Effector memory CD4-positive, alpha-beta T cell (primary cell): ENCODE data around the gene DCXR.
A peak's percentile ranks its signal among the peaks of the same experiment; 100 is the strongest.

ENCODE experiments used
- DNase-seq, 3 donors: peaks; one replicate each; pipeline ENCODE4 v3.0.0-alpha.2; 2020
- H3K27ac ChIP-seq: 2 replicates; pipeline ENCODE4 v1.7.0; 2013; ENCODE audit warnings: mild to moderate bottlenecking, low read length, moderate library complexity; ENCODE audit not compliant: insufficient read depth, poor library complexity, severe bottlenecking
- H3K27me3 ChIP-seq: replicated peaks from 2 replicates; pipeline ENCODE4 v1.7.0; 2013; ENCODE audit warnings: mild to moderate bottlenecking, low read length; ENCODE audit not compliant: insufficient read depth, control insufficient read depth, poor library complexity, severe bottlenecking
- H3K36me3 ChIP-seq: 2 replicates; pipeline ENCODE4 v1.7.0; 2013; ENCODE audit warnings: mild to moderate bottlenecking, low read length, moderate library complexity; ENCODE audit not compliant: control insufficient read depth, insufficient read depth
- H3K4me1 ChIP-seq: 2 replicates; pipeline ENCODE4 v1.7.0; 2013; ENCODE audit warnings: low read length, mild to moderate bottlenecking; ENCODE audit not compliant: control insufficient read depth, insufficient read depth, poor library complexity, severe bottlenecking
- H3K4me3 ChIP-seq: 2 replicates; pipeline ENCODE4 v1.7.0; 2013; ENCODE audit warnings: low read length, low read depth, mild to moderate bottlenecking; ENCODE audit not compliant: insufficient read depth, poor library complexity, severe bottlenecking
- H3K9me3 ChIP-seq: 2 replicates; pipeline ENCODE4 v1.7.0; 2013; ENCODE audit warnings: mild to moderate bottlenecking, low read length, moderate library complexity; ENCODE audit not compliant: control insufficient read depth

Gene DCXR

GRCh38 chr17:82021900-82022309 lies 15.6 kb downstream of the DCXR start:
- no peaks in the 10 kb centered on the region for H3K27me3 ChIP-seq
- no peak for DNase-seq
- H3K27ac ChIP-seq, result peak overlapping the region; percentile 45
- H3K4me1 ChIP-seq, result peaks cover 24% of the 10 kb centered on the region
- H3K36me3 ChIP-seq, result peaks cover 3% of the 10 kb centered on the region
- H3K9me3 ChIP-seq, result no peaks in the 10 kb centered on the region
- H3K4me3 ChIP-seq, result peak overlapping the region; percentile 85

DNA sequence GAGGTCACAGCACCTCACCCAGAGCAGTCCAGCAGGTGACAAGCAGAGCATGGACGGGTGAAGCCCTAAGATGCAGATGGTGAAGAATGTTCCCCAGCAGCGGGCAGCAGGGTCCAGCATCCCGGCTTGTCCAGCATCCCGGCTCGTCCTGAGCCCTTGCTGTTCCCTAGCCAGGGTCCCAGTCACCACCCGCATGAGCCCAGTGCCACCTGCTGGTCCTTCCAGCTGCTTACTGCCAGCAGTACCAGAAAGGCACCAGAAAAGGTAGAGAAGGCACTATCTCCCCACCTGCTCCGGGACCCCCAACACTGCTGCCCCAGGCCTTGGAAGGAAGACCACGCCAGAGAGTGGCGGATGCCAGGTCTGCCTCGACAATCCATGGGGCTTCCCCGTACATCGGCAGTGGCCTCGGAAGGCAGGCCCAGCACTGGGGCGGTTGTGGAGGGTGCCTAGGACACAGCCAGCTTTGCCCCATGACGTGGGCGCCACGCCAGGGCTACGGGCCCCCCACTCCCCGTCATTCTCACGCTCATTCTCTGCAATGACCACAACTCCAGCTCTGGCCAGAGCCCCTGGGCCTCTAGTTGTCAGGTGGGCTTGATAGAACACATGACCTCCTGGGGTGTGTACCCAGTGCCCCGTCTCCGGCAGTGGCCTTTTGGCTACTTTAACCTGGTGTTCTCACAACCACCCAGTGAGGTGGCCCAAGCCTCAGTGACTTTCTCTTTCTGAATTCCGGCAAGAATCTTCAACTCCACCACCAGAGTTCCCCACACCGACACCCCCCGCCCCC lies 16.2 kb downstream of the DCXR start:
- Histone ChIP-seq H3K4me1 (peaks cover 24% of the 10 kb centered on the region), H3K27ac (no peak overlapping the region), H3K4me3 (peak overlapping the region; percentile 85), H3K27me3 (no peaks in the 10 kb centered on the region), H3K9me3 (no peaks in the 10 kb centered on the region), H3K36me3 (peaks cover 3% of the 10 kb centered on the region)
- peak in 1 of 3 donors; percentile 27 for DNase-seq

GRCh38 chr17:82020572-82021106 lies 16.9 kb downstream of the DCXR start:
- Histone ChIP-seq H3K4me1 (peaks cover 24% of the 10 kb centered on the region), H3K9me3 (no peaks in the 10 kb centered on the region), H3K36me3 (peaks cover 3% of the 10 kb centered on the region), H3K27ac (no peak overlapping the region), H3K27me3 (no peaks in the 10 kb centered on the region), H3K4me3 (no peak overlapping the region)
- DNase-seq, result no peak

GRCh38 chr17:82019690-82020571 lies 17.6 kb downstream of the DCXR start:
- Histone ChIP-seq H3K36me3 (peaks cover 3% of the 10 kb centered on the region), H3K4me1 (peaks cover 24% of the 10 kb centered on the region), H3K27me3 (no peaks in the 10 kb centered on the region), H3K4me3 (no peak overlapping the region), H3K27ac (no peak overlapping the region), H3K9me3 (no peaks in the 10 kb centered on the region)
- DNase-seq, result peak; percentile 20 to 48 (median 27)

DNA sequence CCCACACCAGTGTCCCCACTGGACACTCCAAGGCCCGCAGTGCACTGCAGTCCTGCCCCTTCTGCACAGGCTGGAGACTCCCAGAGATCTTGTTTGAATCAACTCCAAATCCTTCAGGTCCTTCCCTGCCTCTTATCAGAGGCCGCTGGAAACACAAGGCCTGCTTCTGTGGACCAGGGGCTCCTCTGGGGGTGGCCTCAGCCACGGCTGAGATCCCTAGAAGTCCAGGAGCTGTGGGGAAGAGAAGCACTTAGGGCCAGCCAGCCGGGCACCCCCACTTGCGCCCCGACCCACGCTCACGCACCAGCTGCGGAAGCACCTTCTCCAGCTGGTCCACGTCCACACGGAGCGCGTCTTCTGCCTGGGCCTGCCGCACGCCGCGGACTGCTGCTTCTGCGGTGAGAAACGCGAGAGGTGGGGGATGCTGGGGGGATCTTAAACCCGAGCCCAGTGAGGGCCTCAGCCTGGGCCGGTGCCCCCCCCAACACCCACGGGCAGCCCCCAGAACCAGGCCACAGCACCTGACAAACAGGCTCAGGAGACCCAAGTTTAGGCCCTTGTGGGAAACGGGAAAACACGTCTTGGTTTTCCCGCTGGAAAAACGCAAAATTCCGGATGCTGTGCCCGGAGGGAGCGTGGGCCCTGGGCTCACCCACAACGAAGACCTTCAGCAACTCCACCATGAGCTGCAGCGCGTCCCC lies 18.4 kb downstream of the DCXR start:
- Histone ChIP-seq H3K9me3 (no peaks in the 10 kb centered on the region), H3K4me3 (no peak overlapping the region), H3K27me3 (no peaks in the 10 kb centered on the region), H3K36me3 (peaks cover 3% of the 10 kb centered on the region), H3K27ac (no peak overlapping the region), H3K4me1 (peaks cover 21% of the 10 kb centered on the region)
- DNase-seq, result no peak

DNA sequence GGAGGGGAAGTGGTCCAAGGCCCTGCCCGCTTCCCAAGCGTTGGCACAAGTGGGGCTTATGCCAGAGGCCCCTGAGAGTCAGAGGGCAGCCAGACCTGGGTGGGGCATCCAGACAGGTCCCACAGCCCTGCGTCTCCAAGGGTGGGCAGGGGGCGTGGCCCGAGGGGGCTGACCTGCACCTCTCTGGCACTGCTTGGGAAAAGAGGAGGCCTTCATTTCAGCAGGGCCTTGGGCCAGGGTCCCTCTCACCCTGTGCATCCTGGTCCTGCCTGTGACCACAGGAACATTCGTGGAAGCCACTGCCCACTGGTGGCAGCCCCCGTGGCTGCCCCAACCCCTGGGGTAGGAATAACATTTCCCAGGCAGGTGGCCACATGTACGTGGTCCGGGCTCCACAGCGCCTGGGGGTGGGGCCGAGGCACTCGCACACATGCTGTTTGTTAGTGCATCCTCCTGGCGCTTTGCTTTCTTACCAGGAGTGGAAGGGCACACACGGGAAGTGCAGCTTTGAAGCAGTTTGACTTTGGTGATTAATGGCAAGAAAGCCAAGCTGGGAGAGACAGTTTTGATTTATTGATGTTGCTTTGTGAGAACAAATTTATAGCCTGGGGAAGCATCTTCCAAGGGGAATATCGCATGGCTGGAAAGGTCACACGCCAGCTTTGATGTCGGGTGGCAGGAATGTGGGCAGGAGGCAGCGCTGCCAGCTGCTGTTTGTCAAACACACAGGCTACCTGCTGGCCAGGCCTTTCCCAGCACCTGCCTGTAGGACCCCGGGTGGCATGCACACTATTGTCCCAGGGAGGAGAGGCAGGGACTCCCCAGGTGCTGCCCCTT lies 19.1 kb downstream of the DCXR start:
- no peak for DNase-seq
- Histone ChIP-seq H3K4me3 (no peak overlapping the region), H3K27ac (no peak overlapping the region), H3K9me3 (no peaks in the 10 kb centered on the region), H3K27me3 (no peaks in the 10 kb centered on the region), H3K4me1 (peaks cover 14% of the 10 kb centered on the region), H3K36me3 (peaks cover 3% of the 10 kb centered on the region)

DNA sequence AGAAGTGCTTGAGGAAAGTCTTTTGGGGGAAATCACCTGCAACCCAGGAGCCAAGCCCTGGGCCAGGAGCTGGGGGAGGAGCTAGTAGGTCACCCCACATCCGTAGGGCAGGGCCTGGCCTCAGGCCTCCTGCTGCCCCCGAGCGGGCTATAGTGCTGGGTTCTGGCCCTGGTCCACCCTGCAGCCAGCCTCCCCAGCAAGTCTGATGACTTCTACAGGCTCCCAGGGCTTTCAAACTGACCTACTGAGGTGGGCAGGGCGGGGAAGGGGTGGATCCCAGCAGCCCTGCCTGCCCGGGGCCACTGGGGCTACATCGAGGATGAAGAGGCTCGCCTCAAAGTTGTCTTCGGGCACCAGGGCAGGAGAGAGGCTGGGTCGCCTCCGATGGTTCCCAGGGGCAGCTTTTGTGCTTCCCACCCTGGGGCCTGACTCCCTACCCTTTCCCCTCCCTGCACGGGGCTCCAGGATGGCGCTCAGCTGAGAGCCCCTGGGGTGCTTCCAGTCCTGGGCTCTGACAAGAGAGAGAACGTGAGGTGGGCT lies 19.8 kb downstream of the DCXR start:
- DNase-seq, result no peak

DNA sequence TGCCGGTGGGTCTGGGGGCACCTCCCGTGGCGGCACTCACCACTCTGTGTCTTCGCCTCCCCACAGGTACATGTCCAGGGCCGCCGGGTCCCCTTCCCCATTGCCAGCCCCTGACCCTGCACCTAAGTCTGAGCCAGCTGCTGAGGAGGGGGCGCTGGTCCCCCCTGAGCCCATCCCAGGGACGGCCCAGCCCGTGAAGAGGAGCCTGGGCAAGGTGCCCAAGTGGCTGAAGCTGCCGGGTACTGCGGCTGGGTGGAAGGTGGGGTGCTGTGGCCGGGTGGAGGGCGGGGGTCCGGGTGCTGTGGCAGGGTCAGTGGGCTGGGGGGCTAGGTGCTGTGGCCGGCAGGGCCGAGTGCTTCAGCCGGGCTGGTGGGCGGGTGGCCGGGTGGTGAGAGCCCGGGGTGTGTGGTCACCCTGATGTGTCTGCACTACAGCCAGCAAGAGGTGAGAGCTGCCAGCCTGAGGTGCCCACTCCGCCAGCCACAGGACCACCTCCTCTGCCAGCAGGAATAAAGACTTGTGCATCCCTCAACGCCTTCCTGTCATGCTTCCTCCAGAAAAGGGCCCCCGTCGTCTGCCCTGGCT lies 20.5 kb downstream of the DCXR start:
- DNase-seq, result no peak
- no peak overlapping the region for H3K4me3 ChIP-seq
- no peak overlapping the region for H3K27ac ChIP-seq
- no peaks in the 10 kb centered on the region for H3K27me3 ChIP-seq
- H3K9me3 ChIP-seq, result no peaks in the 10 kb centered on the region
- H3K36me3 ChIP-seq, result peaks cover 3% of the 10 kb centered on the region
- H3K4me1 ChIP-seq, result peaks cover 8% of the 10 kb centered on the region

More for the DNA sequence above, 19.8 kb downstream of the DCXR start:
- Histone ChIP-seq H3K27ac (no peak overlapping the region), H3K9me3 (no peaks in the 10 kb centered on the region), H3K4me3 (no peak overlapping the region), H3K36me3 (peaks cover 3% of the 10 kb centered on the region), H3K27me3 (no peaks in the 10 kb centered on the region), H3K4me1 (peaks cover 14% of the 10 kb centered on the region)
